Thoracic aorta (tissue), 2 donors: ENCODE results near the gene OR8B2. TPM values are rescaled to one million over a fixed set of nuclear protein-coding genes. Genes with fewer than 3 reads are reported as not detected.

Experiments
- ATAC-seq: fragments of 150-250 bp; one replicate; pipeline ENCODE4 v1.8.0; 2017; ENCODE audit warnings: low read depth; ENCODE audit not compliant: insufficient number of reproducible peaks, low FRiP score
- DNase-seq: peaks from one replicate; pipeline ENCODE4 v3.0.0-alpha.2; 2020; ENCODE audit warnings: low spot score
- H3K27ac ChIP-seq, 2 donors: fragments of 200-600 bp; sonication (generic); 1 replicate in 1 of 2; 2 replicates in 1 of 2; pipeline ENCODE4 v1.5.1; 2016; ENCODE audit warnings: mild to moderate bottlenecking in 2 of 2, moderate library complexity in 2 of 2
- H3K27me3 ChIP-seq: fragments of 200-600 bp; sonication (generic); replicated peaks from 2 replicates; pipeline ENCODE4 v1.6.0; 2016; ENCODE audit warnings: mild to moderate bottlenecking; ENCODE audit not compliant: insufficient read depth
- H3K36me3 ChIP-seq: fragments of 200-600 bp; sonication (generic); one replicate; pipeline ENCODE4 v1.5.1; 2016
- H3K4me1 ChIP-seq, 2 donors: fragments of 200-600 bp; sonication (generic); 1 replicate in 1 of 2; 2 replicates in 1 of 2; pipeline versions ENCODE4 v1.5.1 to v1.6.0; 2016; ENCODE audit warnings: low read depth in 2 of 2, mild to moderate bottlenecking in 1 of 2; ENCODE audit not compliant: control insufficient read depth in 1 of 2
- H3K4me3 ChIP-seq: fragments of 200-600 bp; sonication (generic); 2 replicates; pipeline ENCODE4 v1.5.1; 2016; ENCODE audit warnings: mild to moderate bottlenecking
- H3K9me3 ChIP-seq: fragments of 200-600 bp; sonication (generic); 2 replicates; pipeline ENCODE4 v1.5.1; 2016
- total RNA-seq, 2 donors: library from RNA; depleted of rRNA; stranded (reverse); fragments of >200 nt; gene quantifications; one replicate each; pipeline versions ENCODE4 v1.1.0 to v1.2.3, GENCODE V29; 2016
- TF ChIP-seq, protein P1 (sequence below): fragments of 200-600 bp; sonication (generic); IDR thresholded peaks from one replicate; pipeline ENCODE4 v1.5.1; 2019; ENCODE audit warnings: antibody characterized with exemption

The OR8B2 gene, protein sequence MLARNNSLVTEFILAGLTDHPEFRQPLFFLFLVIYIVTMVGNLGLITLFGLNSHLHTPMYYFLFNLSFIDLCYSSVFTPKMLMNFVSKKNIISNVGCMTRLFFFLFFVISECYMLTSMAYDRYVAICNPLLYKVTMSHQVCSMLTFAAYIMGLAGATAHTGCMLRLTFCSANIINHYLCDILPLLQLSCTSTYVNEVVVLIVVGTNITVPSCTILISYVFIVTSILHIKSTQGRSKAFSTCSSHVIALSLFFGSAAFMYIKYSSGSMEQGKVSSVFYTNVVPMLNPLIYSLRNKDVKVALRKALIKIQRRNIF
- total RNA-seq, result not detected

DNA sequence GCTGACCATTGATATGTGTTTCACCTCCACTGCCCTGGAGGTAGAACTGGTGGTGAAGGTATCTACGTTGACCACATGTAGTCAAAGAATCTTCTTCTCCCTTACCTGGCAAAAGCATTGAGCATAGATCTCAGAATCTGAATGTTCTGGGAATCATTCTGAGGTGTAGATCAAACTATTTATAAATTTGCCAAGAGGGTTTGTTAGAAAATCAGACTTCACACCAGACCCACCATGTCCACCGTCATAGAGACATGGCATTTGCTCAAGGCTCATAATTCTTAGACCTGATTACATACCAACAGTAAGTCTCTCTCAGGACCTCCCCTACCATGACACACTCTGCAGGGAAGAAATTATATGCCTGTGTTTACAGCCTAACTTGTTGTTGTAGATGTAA is at the start of gene OR8B2:
OR8B2 (minus strand) TSS at position 101 of the 400 bp plus-strand sequence. CDS start 1,156 bp downstream, outside the sequence.
- no peaks in the 10 kb centered on the region for H3K4me1 ChIP-seq
- H3K4me3 ChIP-seq, result no peak within 1 kb of the TSS
- DNase-seq (no peak), ATAC-seq (no peak)
- no peaks in the 10 kb centered on the region for H3K27me3 ChIP-seq
- H3K36me3 ChIP-seq, result no peaks in the 10 kb centered on the region
- no peak within 1 kb of the TSS for H3K27ac ChIP-seq
- TF ChIP-seq, protein P1, sequence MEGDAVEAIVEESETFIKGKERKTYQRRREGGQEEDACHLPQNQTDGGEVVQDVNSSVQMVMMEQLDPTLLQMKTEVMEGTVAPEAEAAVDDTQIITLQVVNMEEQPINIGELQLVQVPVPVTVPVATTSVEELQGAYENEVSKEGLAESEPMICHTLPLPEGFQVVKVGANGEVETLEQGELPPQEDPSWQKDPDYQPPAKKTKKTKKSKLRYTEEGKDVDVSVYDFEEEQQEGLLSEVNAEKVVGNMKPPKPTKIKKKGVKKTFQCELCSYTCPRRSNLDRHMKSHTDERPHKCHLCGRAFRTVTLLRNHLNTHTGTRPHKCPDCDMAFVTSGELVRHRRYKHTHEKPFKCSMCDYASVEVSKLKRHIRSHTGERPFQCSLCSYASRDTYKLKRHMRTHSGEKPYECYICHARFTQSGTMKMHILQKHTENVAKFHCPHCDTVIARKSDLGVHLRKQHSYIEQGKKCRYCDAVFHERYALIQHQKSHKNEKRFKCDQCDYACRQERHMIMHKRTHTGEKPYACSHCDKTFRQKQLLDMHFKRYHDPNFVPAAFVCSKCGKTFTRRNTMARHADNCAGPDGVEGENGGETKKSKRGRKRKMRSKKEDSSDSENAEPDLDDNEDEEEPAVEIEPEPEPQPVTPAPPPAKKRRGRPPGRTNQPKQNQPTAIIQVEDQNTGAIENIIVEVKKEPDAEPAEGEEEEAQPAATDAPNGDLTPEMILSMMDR, result no peak
- H3K9me3 ChIP-seq, result no peaks in the 10 kb centered on the region

DNA sequence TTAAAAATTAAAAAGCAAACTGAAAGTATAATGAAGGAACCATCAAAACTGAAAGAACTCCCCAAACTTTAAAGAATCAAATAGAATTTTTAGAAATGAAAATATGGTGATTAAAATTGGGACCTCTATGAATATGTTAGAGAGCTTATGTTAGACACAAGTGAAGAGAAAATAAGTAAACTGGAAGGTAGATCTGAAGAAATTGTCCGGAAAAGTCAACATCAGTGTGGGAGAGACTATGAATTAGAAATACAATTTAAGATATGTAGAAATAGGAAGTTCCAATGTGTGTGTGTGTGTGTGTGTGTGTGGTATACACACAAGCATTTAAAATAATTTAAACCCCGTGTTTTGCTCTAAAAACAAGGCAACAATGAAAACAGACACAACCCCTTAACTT is 45.3 kb upstream of the OR8B2 start:
- ATAC-seq (no peak), DNase-seq (no peak)
- Histone ChIP-seq H3K9me3 (no peaks in the 10 kb centered on the region), H3K27ac (no peak overlapping the region), H3K36me3 (no peaks in the 10 kb centered on the region), H3K27me3 (no peaks in the 10 kb centered on the region), H3K4me1 (no peaks in the 10 kb centered on the region), H3K4me3 (no peak overlapping the region)
- TF ChIP-seq, protein P1, result no peak

DNA sequence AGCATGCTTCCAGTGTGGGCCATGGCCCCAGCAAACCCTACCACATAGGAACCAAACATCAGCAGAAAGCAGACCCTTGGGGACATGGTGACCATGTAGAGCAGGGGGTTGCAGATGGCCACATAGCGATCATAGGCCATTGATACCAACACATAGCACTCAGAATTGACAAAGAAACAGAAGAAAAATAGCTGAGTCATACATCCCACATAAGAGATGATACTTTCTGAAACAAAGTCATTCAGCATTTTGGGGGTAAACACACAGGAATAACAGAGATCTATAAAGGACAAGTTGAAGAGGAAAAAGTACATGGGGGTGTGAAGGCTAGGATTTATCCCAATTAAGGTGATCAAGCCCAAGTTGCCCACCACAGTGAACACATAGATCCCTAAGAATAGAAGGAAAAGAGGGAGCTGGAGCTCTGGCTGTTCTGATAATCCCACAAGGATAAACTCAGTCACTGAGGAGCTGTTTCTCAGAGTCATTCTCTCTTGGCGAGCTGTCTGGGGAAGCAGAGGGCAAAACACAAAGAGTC is 40.2 kb upstream of the OR8B2 start, which contains the start of gene OR8B4:
OR8B4 (minus strand) TSS at position 488 of the 538 bp plus-strand sequence; CDS start at position 488, 0 bp downstream.
- ATAC-seq, result no peak
- H3K4me3 ChIP-seq, result no peak within 1 kb of the TSS
- TF ChIP-seq, protein P1, result no peak
- no peak for DNase-seq
- no peaks in the 10 kb centered on the region for H3K4me1 ChIP-seq
- H3K27ac ChIP-seq, result no peak within 1 kb of the TSS
- H3K36me3 ChIP-seq, result no peaks in the 10 kb centered on the region
- H3K27me3 ChIP-seq, result no peaks in the 10 kb centered on the region
- no peaks in the 10 kb centered on the region for H3K9me3 ChIP-seq

DNA sequence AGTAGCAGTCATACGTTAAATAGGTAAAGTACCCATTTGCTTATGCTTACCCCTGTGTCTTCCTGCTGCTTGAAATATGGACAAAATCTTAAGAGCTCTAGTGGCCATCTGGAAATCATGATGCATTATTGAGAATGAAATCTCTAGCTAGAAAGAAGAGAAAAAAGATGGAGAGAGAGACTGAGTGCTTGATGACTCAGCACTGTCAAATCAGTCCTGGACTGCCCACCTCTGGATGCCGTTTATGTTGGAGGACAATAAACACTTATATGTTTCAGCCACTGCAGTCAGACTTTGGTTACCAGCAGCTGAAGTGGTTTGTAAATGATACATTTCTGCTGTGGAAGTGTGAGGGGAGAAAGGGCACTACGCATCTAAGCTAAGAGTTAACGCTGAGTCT is 36.7 kb upstream of the OR8B2 start:
- TF ChIP-seq, protein P1, result no peak
- ATAC-seq (no peak), DNase-seq (no peak)
- Histone ChIP-seq H3K4me1 (no peaks in the 10 kb centered on the region), H3K36me3 (no peaks in the 10 kb centered on the region), H3K4me3 (no peak overlapping the region), H3K9me3 (no peaks in the 10 kb centered on the region), H3K27me3 (no peaks in the 10 kb centered on the region), H3K27ac (no peak overlapping the region)

DNA sequence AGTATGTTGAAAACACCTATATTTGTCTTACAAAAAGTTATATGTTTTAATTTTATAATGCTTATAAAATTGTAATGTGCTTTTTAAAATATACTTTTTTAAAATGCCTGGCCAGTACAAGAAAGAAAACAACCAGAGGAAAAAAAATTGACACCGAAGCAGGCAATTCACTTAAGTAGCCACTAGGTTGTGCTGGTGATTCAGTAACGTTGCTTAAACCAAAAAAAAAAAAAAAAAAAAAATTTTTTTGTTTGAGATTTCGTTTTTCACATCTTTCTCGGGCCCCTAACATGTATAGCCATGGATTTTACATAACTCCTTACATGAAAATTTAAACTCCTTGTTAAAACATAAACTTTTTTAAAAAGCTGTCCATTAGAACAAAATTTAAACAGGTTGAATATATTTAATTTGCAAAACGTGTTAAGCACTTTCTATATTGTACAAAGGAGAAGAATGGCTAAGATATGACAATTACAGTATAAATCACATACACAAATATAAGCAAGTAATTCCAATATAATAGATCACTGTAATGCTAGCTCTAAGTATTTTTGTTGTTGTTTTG is 31.1 kb upstream of the OR8B2 start:
- H3K4me3 ChIP-seq, result no peak overlapping the region
- no peaks in the 10 kb centered on the region for H3K27me3 ChIP-seq
- DNase-seq (no peak), ATAC-seq (no peak)
- H3K9me3 ChIP-seq, result no peaks in the 10 kb centered on the region
- no peaks in the 10 kb centered on the region for H3K4me1 ChIP-seq
- TF ChIP-seq, protein P1, result peak; percentile 52
- H3K36me3 ChIP-seq, result no peaks in the 10 kb centered on the region
- no peak overlapping the region for H3K27ac ChIP-seq
